ENCODE results near the gene NPAS3. TPM values are rescaled to one million over a fixed set of nuclear protein-coding genes. Genes with fewer than 3 reads are reported as not detected.

Gene NPAS3
- total and polyA plus RNA-seq, 2 of the 8 experiments (the other 6 are each of a cell fraction or from before 2014, with no cell fraction given) = 0.11 to 0.60 TPM

GRCh38 chr14:33510991-33511390, 572.3 kb downstream of the NPAS3 start:
- H2AFZ ChIP-seq (ENCODE audit: low read length) = no peak overlapping the region
- H3K4me3 ChIP-seq (ENCODE audit: extremely low read depth in 1 of 4, insufficient read depth in 2 of 4, low read depth in 3 of 4, low read length in 4 of 4) = no peak overlapping the region
- ChIA-PET CTCF (ENCODE audit: partially characterized antibody) (interaction anchor here (1.7 kb wide), 1 partner anchor 165 kb away, joined by 4 read pairs; no protein-coding TSS in a partner anchor), POLR2A (ENCODE audit: partially characterized antibody) (no interaction called here)
- no peak overlapping the region for H2BK120ac ChIP-seq (replicated peaks; ENCODE audit: low read depth, low read length)
- H2BK20ac ChIP-seq (ENCODE audit: low read length) = no peak overlapping the region
- no peak overlapping the region for H2BK15ac ChIP-seq (ENCODE audit: low read length)
- no peak for DNase-seq (ENCODE audit: low read depth in 1 of 2, low spot score in 2 of 2)
- H3K4ac ChIP-seq (replicated peaks; ENCODE audit: insufficient read length, low read depth, low read length) = no peak overlapping the region
- no peaks in the 10 kb centered on the region for H3K27me3 ChIP-seq (replicated peaks in 1 of 4; ENCODE audit: control insufficient read depth in 3 of 4, extremely low read depth in 1 of 4, insufficient read depth in 3 of 4, low read length in 3 of 4)
- no peaks in the 10 kb centered on the region for H3K79me2 ChIP-seq (ENCODE audit: control insufficient read depth in 1 of 2, insufficient read depth in 2 of 2, low read length in 2 of 2)
- no peaks in the 10 kb centered on the region for H3K36me3 ChIP-seq (ENCODE audit: control insufficient read depth in 2 of 4, insufficient read depth in 4 of 4, low read length in 3 of 4)
- H4K20me1 ChIP-seq (replicated peaks in 1 of 2; ENCODE audit: control insufficient read depth in 1 of 2, insufficient read depth in 2 of 2, low read length in 2 of 2) = no peaks in the 10 kb centered on the region
- H3K23ac ChIP-seq (ENCODE audit: insufficient read length) = no peak overlapping the region
- H2BK5ac ChIP-seq (ENCODE audit: low read depth, low read length) = no peak overlapping the region
- H3K56ac ChIP-seq (replicated peaks; ENCODE audit: insufficient read length, low read depth, low read length) = no peak overlapping the region
- no peaks in the 10 kb centered on the region for H3K79me1 ChIP-seq (ENCODE audit: low read depth, low read length)
- H2BK12ac ChIP-seq (ENCODE audit: low read depth, low read length) = no peak overlapping the region
- no peak overlapping the region for H3K27ac ChIP-seq (ENCODE audit: low read depth, low read length)
- FAIRE-seq = no peak
- no peaks in the 10 kb centered on the region for H3K9me3 ChIP-seq (ENCODE audit: insufficient read depth in 2 of 2, low read depth in 1 of 2, low read length in 1 of 2)
- H4K5ac ChIP-seq (ENCODE audit: insufficient read length, low read depth, low read length) = no peak overlapping the region
- H4K8ac ChIP-seq (ENCODE audit: extremely low read depth, insufficient read depth, low read length) = no peak overlapping the region
- H3K9ac ChIP-seq (replicated peaks in 1 of 4; ENCODE audit: extremely low read depth in 1 of 4, low read depth in 3 of 4, low read length in 3 of 4) = no peak overlapping the region
- no peak overlapping the region for H3K4me2 ChIP-seq (ENCODE audit: insufficient read depth in 1 of 2, low read depth in 2 of 2, low read length in 2 of 2)
- no peaks in the 10 kb centered on the region for H3K23me2 ChIP-seq (ENCODE audit: low read depth, low read length)
- H3K14ac ChIP-seq (ENCODE audit: insufficient read length) = no peak overlapping the region
- H4K91ac ChIP-seq (replicated peaks; ENCODE audit: insufficient read length, low read length) = no peak overlapping the region
- no peaks in the 10 kb centered on the region for H3K4me1 ChIP-seq (replicated peaks in 1 of 4; ENCODE audit: control insufficient read depth in 3 of 4, insufficient read depth in 4 of 4, low read length in 3 of 4)
- no peak overlapping the region for H2AK5ac ChIP-seq (ENCODE audit: low read depth, low read length)
- 92% methylated on average over 3 of the region's 3 CpGs; no CpG with 5 or more reads in 1 of the 2 experiments for WGBS, 2 experiments (ENCODE audit: extremely low coverage in 1 of 2, insufficient coverage in 1 of 2, insufficient read length in 1 of 2, insufficient replicate concordance in 2 of 2, low coverage in 1 of 2, low lambda C conversion rate in 2 of 2, missing lambda C conversion rate in 1 of 2)
- H3K18ac ChIP-seq (ENCODE audit: extremely low read depth, low read length) = no peak overlapping the region
- TF ChIP-seq JUN (IDR thresholded peaks at IDR 0.05; ENCODE audit: low read depth, low read length) (no peak), CBX5 (IDR thresholded peaks at IDR 0.05; ENCODE audit: low read depth, low read length) (no peak), CTCF (IDR thresholded peaks at IDR 0.05; ENCODE audit: control extremely low read depth in 1 of 3, insufficient read depth in 1 of 3, low read depth in 1 of 3, low read length in 3 of 3) (no peak), KDM4A (IDR thresholded peaks at IDR 0.05; ENCODE audit: low read depth, low read length, severe bottlenecking) (no peak), RAD21 (IDR thresholded peaks at IDR 0.05 in 1 of 2, conservative IDR thresholded peaks at IDR 0.05 in 1 of 2; ENCODE audit: low read depth in 2 of 2, low read length in 2 of 2) (no peak), JUND (IDR thresholded peaks at IDR 0.05; ENCODE audit: low read length) (no peak), SP1 (IDR thresholded peaks at IDR 0.05; ENCODE audit: low read depth, low read length) (no peak), YY1 (IDR thresholded peaks at IDR 0.05; ENCODE audit: low read depth, low read length) (no peak), CBX8 (IDR thresholded peaks at IDR 0.05; ENCODE audit: borderline replicate concordance, low read depth, low read length) (no peak), GTF2F1 (IDR thresholded peaks at IDR 0.05; ENCODE audit: borderline replicate concordance, low read depth, low read length) (no peak), TAF1 (IDR thresholded peaks at IDR 0.05; ENCODE audit: low read depth, low read length) (no peak), HDAC6 (IDR thresholded peaks at IDR 0.05; ENCODE audit: low read depth, low read length) (no peak)

Measured in H1 (cell line).